Neural cell (in vitro differentiated cells): ENCODE measurements around the gene NXNL2.

ENCODE experiments used
- CTCF ChIP-seq: fragments of 450-650 bp; IDR thresholded peaks from 2 replicates; pipeline ENCODE4 v1.5.1; 2014; ENCODE audit warnings: antibody characterized with exemption, mild to moderate bottlenecking, moderate library complexity; ENCODE audit not compliant: poor library complexity, severe bottlenecking
- EZH2 ChIP-seq: fragments of 200-600, 300-800 bp; shearing (Covaris generic), sonication (generic); IDR thresholded peaks from 2 replicates; pipeline ENCODE4 v1.6.1; 2014; ENCODE audit warnings: antibody characterized with exemption, low read length, borderline replicate concordance, mild to moderate bottlenecking; ENCODE audit not compliant: insufficient read depth, poor library complexity, severe bottlenecking
- POLR2AphosphoS5 ChIP-seq: IDR thresholded peaks from 2 replicates; pipeline ENCODE4 v1.6.1; 2012
- SMC3 ChIP-seq: fragments of 450-650 bp; conservative IDR thresholded peaks from 2 replicates; pipeline ENCODE4 v1.6.1; 2014; ENCODE audit warnings: antibody characterized with exemption, mild to moderate bottlenecking, moderate library complexity; ENCODE audit not compliant: poor library complexity

GRCh38 chr9:88579050-88579715, 44.2 kb downstream of the NXNL2 start:
- TF ChIP-seq EZH2 (no peak), POLR2AphosphoS5 (no peak), CTCF (no peak), SMC3 (no peak)
